ENCODE data around the gene KIF13A.
"Not testable (repeated sequence)": the region's sequence is repeated elsewhere in the genome, so short reads cannot be mapped to it uniquely, and the experiment has no call there.

The KIF13A gene

DNA sequence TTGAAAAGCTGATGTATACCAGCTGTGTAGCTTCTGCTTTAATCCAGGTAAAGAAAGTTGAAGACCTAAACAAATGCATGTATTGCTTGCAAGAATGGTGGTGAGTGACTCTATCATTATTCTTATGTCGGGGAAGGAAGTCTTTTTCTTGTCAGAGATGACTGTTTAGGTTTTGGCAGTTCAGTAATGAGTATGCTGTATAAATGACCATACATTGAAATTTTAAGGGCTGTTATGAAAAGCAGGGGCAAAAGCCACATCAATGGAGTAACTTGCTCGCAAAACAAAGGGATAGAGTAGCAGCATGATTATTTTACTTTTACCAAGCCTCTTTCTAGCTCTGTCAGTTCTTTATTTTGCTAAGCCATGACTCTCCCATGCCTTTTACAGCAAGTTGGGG is 224.8 kb downstream of the KIF13A start:
- DNase-seq, result no peak

DNA sequence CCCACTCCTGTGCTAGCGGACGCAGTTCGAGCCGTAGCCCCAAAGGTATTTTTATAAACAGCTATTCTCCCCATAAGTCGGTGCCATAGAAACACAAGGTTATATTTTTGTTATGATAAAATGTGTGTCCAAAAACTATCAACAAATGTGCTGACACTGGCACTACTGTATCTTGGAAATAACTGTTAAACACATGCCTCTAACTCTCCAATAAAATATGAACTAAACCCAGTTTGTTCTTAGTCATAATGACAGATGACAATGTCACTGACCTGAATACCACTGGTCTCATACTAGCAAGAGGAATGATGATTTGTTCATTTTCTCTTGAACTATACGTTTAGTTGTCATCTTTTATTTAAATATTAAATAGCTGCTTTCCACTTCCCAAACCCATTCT is 229.3 kb downstream of the KIF13A start:
- no peak for DNase-seq

DNA sequence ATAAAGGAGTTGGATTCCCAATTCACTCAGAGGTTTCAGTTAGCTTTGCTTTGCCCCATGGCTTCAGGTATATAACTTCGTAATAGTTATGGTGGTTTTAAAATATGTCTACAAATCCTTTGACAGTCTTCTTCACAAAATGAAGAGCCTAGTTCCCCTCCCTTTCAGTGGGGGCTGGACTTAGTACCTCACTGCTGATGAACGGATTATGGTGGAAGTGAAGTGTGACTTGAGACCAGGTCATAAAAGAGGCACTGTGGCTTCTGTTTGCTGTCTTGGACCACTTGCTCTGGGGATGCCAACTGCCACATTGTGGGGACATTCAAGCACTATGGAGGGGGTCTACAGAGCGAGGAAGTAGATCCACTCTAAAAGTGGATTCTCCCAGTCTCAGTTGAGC is 233.2 kb downstream of the KIF13A start:
- no peak for DNase-seq

DNA sequence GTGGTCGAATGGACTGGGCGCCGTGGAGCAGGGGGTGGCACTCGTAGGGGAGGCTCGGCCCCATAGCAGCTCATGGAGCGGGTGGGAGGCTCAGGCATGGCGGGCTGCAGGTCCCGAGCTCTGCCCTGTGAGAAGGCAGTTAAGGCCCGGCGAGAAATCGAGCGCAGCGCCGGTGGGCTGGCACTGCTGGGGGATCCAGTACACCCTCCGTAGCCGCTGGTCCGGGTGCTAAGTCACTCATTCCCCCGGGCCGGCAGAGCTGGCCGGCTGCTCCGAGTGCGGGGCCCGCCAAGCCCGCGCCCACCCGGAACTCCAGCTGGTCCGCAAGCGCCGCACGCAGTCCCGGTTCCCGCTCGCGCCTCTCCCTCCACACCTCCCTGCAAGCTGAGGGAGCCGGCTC is 242.1 kb downstream of the KIF13A start:
- not testable (repeated sequence) for DNase-seq

DNA sequence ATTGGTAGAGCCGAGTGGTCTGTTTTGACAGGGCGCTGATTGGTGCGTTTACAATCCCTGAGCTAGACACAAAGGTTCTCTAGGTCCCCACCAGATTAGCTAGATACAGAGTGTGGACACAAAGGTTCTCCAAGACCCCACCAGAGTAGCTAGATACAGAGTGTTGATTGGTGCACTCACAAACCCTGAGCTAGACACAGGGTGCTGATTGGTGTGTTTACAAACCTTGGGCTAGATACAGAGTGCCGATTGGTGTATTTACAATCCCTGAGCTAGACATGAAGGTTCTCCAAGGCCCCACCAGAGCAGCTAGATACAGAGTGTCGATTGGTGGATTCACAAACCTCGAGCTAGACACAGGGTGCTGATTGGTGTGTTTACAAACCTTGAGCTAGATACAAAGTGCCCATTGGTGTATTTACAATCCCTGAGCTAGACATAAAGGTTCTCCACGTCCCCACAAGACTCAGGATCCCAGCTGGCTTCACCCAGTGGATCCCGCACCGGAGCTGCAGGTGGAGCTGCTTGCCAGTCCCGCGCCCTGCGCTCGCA is 242.6 kb downstream of the KIF13A start:
- not testable (repeated sequence) for DNase-seq

DNA sequence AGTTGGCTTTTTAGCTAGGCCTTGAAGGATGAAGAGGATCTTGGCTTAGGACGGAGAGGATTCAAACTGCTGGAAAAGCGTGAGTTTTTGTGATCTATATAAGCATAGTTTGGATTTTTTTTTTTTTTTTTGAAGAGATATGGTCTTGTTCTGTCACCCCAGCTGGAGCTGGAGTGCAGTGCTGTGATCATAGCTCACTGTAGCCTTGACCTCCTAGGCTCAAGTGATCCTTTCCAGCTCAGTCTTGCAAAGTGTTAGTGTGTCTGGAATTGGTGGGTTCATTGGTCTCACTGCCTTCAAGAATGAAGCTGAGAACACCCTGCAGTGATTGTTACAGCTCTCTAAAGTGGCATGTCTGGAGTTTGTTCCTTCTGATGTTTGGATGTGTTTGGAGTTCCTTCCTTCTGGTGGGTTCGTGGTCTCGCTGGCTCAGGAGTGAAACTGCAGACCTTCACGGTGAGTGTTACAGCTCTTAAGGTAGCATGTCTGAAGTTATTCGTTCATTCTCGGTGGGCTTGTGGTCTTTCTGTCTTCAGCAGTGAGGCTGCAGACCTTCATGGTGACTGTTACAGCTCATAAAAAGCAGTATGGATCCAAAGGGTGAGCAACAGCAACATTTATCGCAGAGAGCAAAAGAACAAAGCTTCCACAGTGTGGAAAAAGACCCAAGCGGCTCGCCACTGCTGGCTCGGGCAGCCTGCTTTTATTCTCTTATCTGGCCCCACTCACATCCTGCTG is 243.2 kb downstream of the KIF13A start:
- DNase-seq, result no peak

DNA sequence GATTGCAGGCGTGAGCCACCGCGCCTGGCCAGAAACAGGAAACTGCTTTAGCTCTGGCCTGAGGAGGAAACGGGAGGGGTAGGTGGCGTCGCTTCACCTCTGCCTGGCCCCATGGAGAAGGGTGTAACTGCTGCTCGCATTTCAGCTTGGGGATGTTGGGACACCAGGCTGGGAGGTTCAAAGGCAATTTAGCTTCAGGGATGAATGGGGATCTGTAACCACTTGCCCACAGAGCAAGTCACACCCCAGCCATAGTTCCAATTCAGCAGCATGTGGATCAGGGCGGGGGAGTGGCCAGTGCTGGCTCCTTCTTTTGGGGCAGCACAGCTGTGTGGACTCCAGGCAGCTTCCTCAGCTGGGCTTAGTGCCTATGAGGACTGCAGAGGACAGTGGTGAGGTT is 245.9 kb downstream of the KIF13A start:
- DNase-seq, result no peak

DNA sequence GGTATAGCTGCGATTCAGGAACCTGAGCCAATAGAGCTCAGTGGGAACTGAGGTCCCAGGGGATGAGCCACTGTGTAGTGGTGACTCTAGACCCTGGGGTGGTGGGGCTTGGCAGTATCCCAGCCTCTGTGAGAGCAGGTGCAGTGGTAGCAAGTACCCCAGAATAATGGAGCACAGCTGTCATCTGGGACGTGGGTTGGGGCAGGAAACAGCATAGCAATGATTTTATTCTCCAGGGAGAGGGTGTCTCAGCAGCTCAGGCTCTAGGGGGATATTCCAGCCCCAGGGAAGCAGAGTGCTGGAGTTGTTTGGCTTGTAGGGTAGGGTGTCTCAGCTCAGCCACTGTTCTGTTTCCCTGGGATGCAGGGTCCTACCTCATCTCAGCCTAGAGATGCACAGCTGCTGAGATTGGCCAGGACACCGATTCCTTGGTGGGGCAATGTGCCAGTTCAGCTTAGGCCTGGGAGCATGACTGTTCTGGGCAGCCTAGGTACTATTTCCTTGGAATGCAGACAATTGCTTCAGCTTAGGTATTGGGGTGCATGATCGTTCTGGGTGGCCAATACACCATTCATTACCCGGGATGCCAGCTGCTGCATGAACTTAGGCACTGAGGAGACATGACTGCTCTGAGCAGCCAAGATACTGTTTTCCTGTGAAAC is 246.7 kb downstream of the KIF13A start:
- no peak for DNase-seq

DNA sequence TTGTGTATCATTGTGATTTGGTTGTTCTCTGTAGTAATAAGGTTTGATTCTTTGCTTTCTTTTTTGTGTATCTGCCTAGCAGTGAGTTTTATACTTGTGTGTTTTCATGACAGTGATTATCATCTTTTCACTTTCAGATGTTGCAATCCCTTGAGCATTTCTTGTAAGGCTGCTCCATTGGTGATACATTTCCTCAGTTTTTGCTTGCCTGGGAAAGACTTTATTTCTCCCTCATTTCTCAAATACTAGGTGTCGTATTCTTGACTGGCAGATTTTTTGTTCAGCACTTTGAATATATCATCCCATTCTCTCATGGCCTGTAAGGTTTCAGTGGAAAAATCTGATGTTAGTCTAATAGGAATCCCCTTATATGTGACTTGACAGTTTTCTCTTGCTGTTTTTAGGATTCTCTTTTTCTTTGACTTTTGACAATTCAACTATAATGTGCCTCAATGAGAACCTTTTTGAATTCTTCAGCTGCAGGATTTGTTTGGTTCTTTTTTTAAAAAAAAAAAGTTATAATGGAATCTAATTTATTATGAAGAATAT is 249.7 kb downstream of the KIF13A start:
- no peak for DNase-seq

DNA sequence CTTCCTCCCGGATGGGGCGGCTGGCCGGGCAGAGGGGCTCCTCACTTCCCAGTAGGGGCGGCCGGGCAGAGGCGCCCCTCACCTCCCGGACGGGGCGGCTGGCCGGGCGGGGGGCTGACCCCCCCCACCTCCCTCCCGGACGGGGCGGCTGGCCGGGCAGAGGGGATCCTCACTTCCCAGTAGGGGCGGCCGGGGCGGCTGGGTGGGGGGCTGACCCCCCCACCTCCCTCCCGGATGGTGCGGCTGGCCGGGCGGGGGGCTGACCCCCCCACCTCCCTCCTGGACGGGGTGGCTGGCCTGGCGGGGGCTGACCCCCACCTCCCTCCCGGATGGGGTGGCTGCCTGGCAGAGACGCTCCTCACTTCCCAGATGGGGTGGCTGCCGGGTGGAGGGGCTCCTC is 252.1 kb downstream of the KIF13A start:
- not testable (repeated sequence) for DNase-seq

DNA sequence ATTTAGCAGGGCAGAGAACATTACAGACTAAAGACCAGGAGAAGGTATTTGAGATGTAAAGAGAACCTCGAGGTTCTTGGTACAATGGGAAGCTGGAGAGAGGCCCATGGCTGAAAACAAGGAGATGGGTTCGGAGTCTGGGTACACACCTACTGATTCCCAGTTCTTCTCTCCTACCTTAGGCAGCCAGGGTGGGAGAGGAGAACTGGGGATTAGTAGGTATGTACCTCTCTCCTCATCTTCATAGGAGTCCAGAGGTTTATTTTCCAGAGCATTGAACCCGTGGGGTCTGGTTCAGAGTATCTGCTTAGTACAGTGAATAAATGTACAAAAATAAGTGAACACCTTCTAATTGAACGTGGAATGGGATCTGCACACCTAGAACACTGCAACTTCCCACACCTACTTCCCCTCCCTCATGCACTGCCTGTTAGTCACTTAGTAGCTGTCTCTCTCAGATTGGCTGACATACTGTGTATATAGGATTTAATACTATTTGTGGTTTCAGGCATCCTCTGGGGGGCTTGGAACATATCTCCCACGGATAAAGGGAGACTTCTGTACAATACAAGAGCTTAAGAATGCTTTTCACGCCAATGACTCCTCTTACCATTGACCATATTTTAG is 257.2 kb downstream of the KIF13A start:
- no peak for DNase-seq

DNA sequence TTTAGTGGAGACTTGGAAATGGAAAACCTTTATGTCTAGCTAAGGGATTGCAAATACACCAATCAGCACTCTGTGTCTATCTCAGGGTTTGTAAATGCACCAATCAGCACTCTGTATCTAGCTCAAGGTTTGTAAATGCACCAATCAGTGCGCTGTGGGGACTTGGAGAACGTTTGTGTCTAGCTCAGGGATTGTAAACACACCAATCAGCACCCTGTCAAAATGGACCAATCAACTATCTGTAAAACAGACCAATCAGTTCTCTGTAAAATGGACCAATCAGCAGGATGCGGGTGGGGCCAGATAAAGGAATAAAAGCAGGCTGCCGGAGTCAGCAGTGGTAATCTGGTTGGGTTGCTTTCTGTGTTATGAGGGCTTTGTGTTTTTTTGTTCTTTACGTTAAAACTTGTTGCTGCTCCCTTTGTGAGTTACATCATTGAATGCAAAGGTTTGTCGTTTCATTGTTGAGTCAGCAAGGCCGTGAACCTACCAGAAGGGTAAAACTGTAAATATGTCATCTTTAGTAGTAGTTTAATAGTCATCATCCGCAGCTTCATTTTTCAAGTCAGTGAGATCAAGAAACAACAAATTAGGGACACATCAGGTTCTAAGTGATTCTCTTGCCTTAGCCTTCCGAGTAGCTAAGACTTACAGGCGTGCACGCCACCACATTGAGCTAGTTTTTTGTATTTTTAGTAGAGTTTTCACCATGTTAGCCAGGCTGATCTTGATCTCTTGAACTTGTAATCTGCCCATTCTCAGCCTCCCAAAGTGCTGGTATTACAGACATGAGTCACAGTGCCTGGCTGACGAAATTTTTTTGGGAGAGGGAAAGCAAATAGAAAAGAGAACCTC is 258.0 kb downstream of the KIF13A start:
- DNase-seq, result no peak

DNA sequence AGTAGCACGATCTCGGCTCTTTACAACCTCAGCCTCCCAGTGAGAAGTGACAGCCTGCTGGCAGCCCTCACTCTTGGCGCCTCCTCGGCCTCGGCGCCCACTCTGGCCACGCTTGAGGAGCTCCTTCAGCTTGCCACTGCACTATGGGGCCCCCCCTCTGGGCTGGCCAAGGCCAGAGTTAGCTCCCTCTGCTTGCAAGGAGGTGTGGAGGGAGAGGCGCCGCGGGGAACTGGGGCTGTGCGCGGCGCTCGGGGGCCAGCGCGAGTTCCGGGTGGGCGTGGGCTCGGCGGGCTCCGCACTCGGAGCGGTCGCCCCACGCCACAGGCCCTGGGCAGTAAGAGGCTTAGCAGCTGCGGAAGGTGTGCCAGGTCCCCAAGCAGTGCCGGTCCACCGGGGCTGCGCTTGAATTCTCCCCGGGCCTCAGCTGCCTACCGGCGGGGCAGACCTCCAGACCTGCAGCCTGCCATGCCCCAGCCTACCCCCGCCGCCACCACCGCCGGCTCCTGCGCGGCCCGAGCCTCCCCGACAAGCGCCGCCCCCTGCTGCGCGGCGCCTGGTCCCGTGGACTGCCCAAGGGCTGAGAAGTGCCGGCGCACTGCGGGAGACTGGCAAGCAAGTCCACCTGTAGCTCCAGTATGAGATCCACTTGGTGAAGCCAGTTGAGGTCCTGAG is 258.7 kb downstream of the KIF13A start:
- DNase-seq, result no peak

DNA sequence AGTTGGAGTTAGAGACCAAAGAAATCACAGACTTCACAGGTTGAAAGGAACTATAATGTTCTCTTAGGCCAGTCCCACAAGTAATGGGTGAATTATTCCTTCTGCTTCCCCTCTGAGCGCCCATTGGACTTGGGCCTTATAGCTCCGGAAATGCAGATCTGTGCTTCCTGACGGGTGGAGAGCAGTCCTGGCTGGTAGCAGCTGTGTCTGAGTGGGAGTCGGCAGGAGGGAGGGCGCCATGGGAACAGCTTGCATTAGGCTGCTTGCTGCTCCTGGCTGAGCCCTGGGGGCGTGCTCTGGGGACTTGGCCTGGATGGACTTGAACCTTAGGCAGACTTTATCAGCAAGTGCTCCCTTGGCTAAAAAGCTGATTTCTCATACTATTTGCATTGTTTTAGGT is 262.4 kb downstream of the KIF13A start:
- DNase-seq, result no peak

DNA sequence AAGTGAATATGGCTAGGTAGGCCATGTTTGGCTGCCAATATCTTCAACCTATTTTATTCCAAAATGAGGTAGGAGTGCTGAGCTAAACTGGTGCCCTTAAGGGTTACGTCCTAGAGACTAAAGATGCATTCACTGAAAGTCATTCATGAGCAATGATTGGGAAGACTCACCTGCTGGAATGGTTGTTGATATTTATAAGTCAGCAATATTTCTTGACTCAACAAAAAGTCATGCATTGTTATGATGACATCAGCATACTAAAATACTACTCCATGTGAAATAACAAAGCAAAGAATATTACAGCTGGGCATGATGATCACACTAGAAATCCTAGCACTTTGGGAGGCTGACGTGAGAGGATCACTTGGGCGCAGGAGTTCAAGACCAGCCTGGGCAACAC is 263.1 kb downstream of the KIF13A start:
- no peak for DNase-seq

DNA sequence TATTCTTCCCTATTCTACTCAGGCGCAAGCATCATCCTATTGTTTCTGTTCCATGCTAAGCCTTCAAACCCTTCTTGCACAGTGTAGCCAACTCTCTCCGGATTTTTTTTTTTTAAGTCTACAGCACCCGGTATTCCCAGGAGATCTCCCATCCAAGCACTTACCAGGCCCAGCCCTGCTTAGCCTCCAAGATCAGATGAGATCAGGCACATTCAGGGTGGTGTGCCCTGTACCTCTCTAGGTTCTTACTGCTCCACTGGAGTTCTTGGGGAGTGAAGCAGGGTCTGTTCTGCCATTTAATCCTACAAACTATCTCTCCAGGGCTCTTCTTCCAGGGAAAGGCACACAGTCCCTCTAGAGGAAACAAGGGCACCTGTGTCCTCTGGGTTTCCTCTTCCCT is 265.8 kb downstream of the KIF13A start:
- DNase-seq, result no peak

DNA sequence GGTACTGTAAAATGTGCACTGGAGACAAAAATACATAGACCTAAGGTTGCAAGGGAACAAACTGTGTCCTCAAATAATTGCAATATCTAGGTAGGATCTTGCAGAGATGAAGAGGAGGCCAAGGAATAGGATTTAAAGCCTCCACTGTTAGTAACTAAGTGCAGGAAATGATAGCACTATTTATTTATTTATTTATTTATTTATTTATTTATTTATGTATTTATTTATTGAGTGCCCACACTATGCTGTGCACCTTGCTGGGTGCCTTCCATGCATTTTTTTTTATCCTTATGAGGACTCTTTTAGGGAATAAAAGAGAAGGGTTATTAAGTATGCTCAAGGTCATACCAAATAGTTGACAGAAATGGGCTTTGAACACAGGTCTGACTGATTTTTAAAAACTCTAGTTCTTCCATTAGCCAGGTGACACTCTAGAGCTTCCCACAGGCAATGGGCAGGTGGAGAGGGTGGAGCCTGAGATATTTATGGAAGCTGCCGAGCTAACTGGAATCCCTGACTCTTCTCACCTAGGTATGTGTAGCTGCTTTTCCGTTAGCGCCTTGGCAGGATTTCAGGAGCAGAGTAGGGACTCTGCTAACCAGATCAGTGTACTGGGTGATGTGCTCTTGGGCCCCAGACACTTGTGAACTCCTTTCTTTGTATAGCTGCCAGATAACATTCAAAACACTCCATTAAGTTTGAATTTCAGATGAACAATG is 268.0 kb downstream of the KIF13A start:
- DNase-seq, result no peak

DNA sequence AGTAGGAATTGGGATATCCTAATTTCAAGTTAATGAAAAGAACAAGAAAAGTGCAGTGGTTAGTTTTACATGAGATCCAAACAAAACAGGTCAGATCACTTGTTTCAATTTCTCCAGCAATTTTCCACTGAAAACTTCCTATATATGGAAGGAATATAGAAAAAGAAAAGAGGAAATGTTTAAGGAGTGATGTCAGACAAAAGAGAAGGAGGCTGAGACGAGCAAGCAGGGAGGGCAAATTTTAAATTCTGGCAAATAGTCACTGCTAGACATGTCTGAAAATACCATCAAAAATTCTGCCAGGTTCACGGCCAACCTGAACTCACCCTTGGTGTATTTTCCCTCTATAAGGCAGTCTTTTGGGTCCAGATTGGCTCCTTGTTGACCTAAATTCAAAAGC is 271.2 kb downstream of the KIF13A start:
- no peak for DNase-seq

DNA sequence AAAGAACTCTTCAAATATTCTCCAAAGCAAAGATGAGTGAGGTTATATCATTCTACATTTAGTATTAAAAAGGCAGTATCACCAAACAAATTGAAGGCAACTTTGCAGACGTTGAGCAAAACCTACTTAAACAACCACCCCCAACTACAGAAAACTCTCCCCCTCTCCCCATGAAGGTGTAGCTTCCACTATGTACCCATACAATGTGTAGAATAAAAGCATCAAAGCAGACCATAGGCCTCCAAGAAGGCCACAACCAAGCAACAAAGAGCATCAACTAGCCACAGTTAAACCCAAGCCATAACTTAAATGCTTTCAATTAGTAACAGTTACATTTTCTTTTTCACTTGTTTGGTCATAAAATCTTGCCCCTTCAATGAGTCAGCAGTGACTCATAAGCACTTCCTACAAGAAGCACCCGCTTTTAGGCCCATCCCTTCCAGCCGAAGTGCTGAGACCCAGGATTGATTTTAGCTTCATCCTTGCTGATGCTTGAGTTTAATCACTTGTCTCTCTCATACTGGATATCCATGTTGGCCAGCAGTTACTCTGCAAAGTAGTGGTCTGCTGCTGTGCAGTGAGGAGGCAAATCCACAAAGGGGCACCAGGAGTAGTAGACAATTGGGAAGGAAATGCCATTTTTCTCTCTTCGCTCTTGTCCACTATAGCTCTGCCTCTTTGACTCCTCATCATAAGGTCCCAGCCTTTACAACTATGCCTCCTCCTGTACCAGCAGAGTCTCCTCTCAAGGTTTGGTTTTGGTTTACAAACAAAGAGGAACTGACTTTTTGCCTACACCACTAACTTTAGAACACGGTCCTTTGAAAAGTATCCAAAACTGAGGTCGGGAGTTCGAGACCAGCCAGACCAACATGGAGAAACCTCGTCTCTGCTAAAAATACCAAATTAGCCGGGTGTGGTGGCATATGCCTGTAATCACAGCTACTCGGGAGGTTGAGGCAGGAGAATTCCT is 272.3 kb downstream of the KIF13A start:
- peak; percentile 13 for DNase-seq

DNA sequence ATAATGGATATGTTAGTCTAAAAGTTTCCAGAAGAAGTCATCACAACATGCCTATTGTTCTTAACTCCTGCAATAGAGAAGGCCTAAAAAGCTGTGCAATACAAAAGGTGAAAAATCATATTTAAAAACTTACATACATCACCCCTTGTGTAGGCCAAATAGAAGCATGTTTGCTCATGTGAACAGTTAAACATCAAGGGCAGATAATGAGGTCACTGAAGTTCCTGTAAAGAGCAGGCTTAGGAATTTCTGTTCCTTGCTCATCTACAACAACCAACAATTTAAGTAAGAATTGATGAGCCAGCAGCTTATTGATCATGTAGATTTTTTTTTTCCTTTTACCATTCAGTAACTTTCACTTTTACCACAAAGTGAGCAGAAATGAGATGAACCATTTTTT is 273.3 kb downstream of the KIF13A start:
- DNase-seq, result no peak
